ENCODE data around the gene TAAR6.
A peak's percentile ranks its signal among the peaks of the same experiment; 100 is the strongest.
"Not testable (repeated sequence)": the region's sequence is repeated elsewhere in the genome, so short reads cannot be mapped to it uniquely, and the experiment has no call there.

TAAR6 gene, protein sequence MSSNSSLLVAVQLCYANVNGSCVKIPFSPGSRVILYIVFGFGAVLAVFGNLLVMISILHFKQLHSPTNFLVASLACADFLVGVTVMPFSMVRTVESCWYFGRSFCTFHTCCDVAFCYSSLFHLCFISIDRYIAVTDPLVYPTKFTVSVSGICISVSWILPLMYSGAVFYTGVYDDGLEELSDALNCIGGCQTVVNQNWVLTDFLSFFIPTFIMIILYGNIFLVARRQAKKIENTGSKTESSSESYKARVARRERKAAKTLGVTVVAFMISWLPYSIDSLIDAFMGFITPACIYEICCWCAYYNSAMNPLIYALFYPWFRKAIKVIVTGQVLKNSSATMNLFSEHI

DNA sequence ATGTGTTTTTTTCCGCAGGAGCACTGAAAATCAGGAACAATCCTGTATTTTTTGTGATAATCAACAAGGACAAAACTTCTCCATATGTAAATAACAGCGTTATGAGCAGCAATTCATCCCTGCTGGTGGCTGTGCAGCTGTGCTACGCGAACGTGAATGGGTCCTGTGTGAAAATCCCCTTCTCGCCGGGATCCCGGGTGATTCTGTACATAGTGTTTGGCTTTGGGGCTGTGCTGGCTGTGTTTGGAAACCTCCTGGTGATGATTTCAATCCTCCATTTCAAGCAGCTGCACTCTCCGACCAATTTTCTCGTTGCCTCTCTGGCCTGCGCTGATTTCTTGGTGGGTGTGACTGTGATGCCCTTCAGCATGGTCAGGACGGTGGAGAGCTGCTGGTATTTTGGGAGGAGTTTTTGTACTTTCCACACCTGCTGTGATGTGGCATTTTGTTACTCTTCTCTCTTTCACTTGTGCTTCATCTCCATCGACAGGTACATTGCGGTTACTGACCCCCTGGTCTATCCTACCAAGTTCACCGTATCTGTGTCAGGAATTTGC, at the start of gene TAAR6:
TSS of gene TAAR6 (plus strand) at position 102 of the 557 bp plus-strand sequence. CDS start at position 102, 0 bp downstream.
- DNase-seq, result no peak

- no peak for DNase-seq
These were observed 49.2 kb upstream of the TAAR6 start for GRCh38 chr6:132520953-132521352.

DNA sequence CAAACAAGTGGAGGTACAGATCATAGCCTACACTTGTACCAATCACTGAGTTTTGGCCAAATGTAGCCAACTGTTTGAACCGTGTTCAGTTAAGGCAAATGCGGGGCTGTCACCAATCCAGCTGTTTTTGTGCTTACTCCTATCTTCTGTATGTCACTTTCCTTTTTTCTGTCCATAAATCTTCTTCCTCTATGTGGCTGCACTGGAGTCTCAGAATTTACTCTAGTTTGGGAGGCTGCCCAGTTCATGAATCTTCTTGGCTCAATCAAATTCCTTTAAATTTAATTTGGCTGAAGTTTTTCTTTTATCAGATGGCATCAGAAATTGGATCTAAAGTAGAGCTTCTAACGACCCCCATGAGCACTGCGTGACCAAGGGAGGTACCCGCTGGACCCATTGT, 45.5 kb upstream of the TAAR6 start:
- no peak for DNase-seq

GRCh38 chr6:132525866-132526265, 44.3 kb upstream of the TAAR6 start:
- DNase-seq, result no peak

- DNase-seq, result no peak
These were observed 43.7 kb upstream of the TAAR6 start for GRCh38 chr6:132526461-132526860.

- DNase-seq, result no peak
These were observed 42.3 kb upstream of the TAAR6 start for GRCh38 chr6:132527791-132528190.

- DNase-seq, result peak; percentile 17 to 62 (median 48)
These were observed 39.7 kb upstream of the TAAR6 start for GRCh38 chr6:132530293-132530974.

DNA sequence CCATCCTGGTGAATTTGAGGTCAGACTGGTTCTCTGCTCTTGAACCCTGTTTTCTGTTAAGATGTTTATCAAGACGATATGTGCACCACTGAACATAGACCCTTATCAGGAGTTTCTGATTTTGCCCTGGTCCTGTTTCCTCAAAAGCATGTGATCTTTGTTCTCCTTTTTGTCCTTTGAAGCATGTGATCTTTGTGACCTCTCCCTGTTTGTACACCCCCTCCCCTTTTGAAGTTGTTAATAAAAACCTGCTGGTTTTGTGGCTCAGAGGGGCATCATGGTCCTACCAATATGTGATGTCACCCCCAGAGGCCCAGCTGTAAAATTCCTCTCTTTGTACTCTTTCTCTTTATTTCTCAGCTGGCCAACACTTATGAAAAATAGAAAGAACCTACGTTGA, 35.6 kb upstream of the TAAR6 start:
- not testable (repeated sequence) for DNase-seq

- DNase-seq, result no peak
These were observed 33.0 kb upstream of the TAAR6 start for GRCh38 chr6:132537145-132537544.

- DNase-seq, result no peak
These were observed 32.1 kb upstream of the TAAR6 start, which contains the start of gene TAAR9 for GRCh38 chr6:132537977-132538376. Gene TAAR9 (plus strand): TSS chr6:132538277. CDS start chr6:132538290, 13 bp downstream.

DNA sequence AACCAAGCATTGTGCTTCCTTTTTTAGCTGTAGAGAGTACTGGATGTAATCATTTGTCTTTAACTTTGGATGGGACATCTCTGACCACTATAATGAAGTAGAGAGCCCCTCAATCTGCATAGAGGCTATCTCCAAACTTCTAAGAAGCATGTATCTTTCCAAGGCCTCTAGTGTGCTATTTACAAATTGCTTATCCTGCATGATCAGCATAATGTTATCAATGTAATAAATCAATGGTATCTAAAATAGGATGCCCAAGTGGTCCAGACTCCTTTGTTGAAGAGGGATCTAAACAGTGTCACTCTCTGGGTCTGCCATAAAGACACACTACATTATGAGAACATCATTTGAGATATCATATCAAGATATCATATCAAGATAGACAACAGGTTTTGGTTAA, 25.3 kb upstream of the TAAR6 start:
- DNase-seq, result no peak

DNA sequence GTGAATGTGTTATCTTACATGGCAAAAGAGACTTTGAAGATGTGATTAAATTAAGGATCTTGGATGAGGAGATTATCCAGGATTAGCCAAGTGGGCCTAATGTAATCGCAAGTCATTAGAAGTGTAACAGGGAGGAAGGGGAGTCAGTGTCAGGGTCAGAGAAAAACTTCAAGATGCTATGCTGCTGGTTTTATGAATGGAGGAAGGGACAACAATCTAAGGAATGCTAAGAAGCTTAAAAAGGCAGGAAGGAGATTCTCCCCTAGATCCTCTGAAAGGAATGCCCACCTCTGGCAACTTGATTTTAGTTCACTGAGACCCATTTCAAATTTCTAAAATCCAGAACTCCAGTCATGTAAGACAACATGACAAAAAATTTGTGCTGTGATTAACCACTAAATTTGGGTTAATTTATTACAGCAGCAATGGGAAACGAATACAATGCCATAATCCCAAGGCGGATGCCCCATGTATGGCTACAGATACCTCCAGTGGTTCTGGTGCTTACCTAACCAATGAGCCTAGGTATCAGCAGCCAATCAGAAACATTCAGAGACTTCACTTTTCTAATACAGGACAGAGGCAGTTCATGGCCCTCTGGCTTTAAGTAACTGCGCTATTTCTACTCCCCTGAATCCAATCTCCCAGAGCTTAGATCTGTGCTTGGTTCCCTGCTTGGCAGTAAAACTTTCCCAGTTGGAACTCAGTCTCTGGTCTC, 21.2 kb upstream of the TAAR6 start:
- DNase-seq, result no peak

DNA sequence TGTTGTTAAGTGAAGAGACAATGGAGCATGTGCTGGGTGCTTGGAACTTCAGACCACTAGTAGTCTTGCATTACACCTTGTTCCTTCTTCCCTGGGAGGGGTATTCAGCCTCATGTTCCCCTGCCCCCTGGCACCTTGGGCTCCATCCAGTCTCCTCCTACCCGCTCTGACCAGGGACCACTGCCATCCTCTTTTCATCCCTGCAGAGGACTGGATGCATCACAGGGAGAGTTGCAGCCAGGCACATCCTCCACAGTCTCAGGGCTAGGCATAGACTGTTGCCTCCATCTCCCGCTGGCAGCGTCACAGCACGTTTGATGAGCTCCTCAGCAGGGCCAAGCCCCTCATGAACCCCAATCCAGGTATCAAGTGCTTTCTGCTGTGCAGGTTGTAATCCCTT, 18.9 kb upstream of the TAAR6 start:
- no peak for DNase-seq

DNA sequence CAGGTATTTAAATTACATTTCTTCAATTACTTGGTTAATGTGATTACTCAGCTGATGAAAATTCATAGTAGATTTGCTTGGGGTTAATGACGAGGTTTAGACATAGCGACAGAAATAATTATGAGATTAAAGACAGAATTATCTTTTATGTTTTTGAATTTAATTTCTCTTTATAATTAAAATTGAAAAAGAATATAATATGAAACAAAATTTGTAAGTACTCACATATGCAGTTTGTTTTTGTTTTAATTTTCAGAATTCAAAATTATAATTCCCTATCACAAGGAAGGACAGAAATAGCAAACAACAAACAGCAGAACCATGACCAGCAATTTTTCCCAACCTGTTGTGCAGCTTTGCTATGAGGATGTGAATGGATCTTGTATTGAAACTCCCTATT, 17.8 kb upstream of the TAAR6 start, which contains the start of gene TAAR8:
TSS of gene TAAR8 (plus strand) at position 301 of the 400 bp plus-strand sequence. CDS start at position 322, 21 bp downstream.
- DNase-seq, result no peak

GRCh38 chr6:132560087-132560486, 10.0 kb upstream of the TAAR6 start:
- DNase-seq, result not testable (repeated sequence)

GRCh38 chr6:132566404-132566803, 3.7 kb upstream of the TAAR6 start:
- DNase-seq, result no peak

GRCh38 chr6:132567566-132567965, 2.6 kb upstream of the TAAR6 start:
- no peak for DNase-seq

- DNase-seq, result no peak
These were observed 1.5 kb upstream of the TAAR6 start for GRCh38 chr6:132568611-132569010.

DNA sequence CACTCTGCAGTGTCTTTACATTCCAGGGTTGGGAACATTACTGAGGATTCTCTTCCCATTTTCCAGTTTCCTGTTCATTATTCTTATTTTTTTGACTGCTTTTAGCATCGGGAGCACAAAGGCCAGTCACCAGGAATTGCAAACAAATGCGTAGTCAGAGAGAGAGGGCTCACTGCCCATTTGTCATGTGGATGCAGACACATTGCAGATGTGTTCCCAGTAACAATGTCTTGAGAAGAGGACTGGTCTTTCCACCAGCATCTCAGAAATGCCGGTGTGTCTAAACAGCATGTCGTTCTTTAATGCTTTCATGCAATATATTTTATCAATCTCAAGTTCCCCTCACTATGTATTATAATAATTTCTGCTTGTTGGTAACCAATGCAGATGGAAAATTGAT, 952 bp upstream of the TAAR6 start:
- DNase-seq, result no peak

- DNase-seq, result no peak
These were observed 1.7 kb downstream of the TAAR6 start for GRCh38 chr6:132571774-132572173.

- no peak for DNase-seq
These were observed 14.6 kb downstream of the TAAR6 start for GRCh38 chr6:132584698-132585097.

DNA sequence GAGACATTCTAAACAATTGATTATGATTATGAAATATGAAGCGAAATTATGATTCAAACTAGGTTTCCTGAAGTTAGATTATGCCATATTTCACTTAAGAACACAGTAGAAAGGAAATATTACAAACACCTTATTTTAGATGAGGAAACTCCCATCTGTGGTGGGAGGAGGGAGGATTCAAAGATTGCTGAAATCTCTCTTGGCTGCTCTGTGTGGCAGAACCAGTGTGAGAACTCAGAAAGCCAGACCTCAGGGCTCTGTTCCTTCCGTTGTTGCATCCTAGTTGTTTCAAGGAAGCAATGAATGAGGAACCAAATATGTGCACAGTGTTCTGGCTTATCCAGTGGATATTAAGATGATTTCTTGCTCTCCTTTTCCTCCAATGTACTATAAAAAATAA, 17.3 kb downstream of the TAAR6 start:
- no peak for DNase-seq

- DNase-seq, result no peak
These were observed 19.3 kb downstream of the TAAR6 start, which contains the start of gene TAAR5 for GRCh38 chr6:132589454-132589853. Gene TAAR5 (minus strand): TSS chr6:132589741. CDS start chr6:132589686, 55 bp downstream.
